Panc1 (cell line): Measurements from ENCODE around the gene ADAMTS16.

Source experiments
- POLR2AphosphoS5 ChIP-seq: IDR thresholded peaks from 2 replicates; pipeline ENCODE4 v1.6.1; 2012; ENCODE audit warnings: mild to moderate bottlenecking, low read depth, low read length, moderate library complexity
- REST ChIP-seq, 2 experiments: IDR thresholded peaks; 2 replicates each; pipeline ENCODE4 v1.6.1; 2011 to 2012; ENCODE audit warnings: low read depth in 2 of 2, control low read depth in 1 of 2, low read length in 1 of 2, mild to moderate bottlenecking in 1 of 2, moderate library complexity in 1 of 2; ENCODE audit not compliant: insufficient read depth in 1 of 2
- SIN3A ChIP-seq: IDR thresholded peaks from 2 replicates; pipeline ENCODE4 v1.6.1; 2012; ENCODE audit warnings: low read depth, mild to moderate bottlenecking, low read length, moderate library complexity, borderline replicate concordance; ENCODE audit not compliant: insufficient read depth
- TCF7L2 ChIP-seq: IDR thresholded peaks from 2 replicates; pipeline ENCODE4 v1.6.1; 2011; ENCODE audit warnings: mild to moderate bottlenecking, low read depth, low read length, inconsistent platforms
- TF ChIP-seq, protein P1 (sequence below): fragments of 450-650 bp; IDR thresholded peaks from 2 replicates; pipeline ENCODE4 v1.5.1; 2017; ENCODE audit warnings: mild to moderate bottlenecking

- TF ChIP-seq REST (IDR thresholded peaks at IDR 0.05; ENCODE audit: insufficient read depth in 1 of 2, low read depth in 2 of 2, low read length in 1 of 2) = no peak
- TF ChIP-seq, protein P1, sequence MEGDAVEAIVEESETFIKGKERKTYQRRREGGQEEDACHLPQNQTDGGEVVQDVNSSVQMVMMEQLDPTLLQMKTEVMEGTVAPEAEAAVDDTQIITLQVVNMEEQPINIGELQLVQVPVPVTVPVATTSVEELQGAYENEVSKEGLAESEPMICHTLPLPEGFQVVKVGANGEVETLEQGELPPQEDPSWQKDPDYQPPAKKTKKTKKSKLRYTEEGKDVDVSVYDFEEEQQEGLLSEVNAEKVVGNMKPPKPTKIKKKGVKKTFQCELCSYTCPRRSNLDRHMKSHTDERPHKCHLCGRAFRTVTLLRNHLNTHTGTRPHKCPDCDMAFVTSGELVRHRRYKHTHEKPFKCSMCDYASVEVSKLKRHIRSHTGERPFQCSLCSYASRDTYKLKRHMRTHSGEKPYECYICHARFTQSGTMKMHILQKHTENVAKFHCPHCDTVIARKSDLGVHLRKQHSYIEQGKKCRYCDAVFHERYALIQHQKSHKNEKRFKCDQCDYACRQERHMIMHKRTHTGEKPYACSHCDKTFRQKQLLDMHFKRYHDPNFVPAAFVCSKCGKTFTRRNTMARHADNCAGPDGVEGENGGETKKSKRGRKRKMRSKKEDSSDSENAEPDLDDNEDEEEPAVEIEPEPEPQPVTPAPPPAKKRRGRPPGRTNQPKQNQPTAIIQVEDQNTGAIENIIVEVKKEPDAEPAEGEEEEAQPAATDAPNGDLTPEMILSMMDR = no peak
- no peak for TF ChIP-seq POLR2AphosphoS5
- no peak for TF ChIP-seq SIN3A
- no peak for TF ChIP-seq TCF7L2
Measured at GRCh38 chr5:5320062-5320805, 180.1 kb downstream of the ADAMTS16 start.
